RKO (cell line): ENCODE measurements around the gene PROKR2.

Experiments used
- DNase-seq: peaks from one replicate; pipeline ENCODE4 v3.0.0-alpha.2; 2016; ENCODE audit warnings: low spot score

PROKR2 gene

DNA sequence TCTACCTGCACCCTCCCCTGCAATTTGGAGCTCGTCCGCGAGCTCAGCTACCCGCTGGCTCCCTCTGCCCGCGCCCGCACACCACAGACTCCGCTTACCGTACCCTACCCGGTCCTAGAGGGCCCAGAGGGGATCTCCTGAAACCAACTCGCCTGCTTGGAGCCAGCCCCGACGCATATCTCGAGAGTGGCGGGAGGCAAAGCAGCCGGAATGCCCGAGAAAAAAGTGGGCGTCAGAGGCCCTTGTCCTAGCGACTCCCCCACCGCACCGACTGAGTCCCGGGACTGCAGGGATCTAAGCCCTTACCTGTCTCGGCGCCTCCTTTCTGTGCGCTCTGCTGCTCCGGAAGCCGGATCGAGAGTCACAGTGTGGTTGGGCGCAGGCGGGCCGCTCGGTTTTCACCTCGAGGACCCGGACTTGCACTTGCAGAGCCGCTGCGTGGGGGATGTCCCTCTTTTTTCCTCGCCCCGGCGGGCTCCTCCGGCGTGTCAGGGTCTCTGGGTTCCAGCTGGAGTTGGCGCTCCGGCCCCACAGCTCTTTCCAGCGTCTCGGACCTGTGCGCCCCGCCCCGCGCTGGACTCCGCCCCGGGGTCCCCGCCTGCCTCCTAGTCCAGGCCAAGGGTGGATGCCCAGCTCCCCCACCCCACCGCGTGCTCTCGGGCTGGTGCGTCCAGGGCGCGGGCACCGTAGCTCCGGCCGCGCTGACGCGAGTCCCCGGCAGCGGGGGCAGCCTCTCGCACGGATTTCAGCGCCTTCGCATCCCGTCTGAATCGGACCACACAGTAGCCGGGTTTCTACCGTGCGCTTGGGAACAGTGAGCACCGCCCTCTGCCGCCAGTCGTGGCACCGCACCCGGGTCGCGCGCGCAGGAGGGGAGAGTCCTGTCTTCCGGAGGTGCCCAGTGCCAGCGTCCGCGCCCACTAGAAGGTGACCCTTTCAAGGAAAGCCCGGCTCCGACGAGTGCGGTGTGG, at the start of gene PROKR2:
Gene PROKR2 (minus strand): TSS at position 767 of the 971 bp plus-strand sequence. CDS start 2,585 bp downstream, outside the sequence.
- DNase-seq = no peak

DNA sequence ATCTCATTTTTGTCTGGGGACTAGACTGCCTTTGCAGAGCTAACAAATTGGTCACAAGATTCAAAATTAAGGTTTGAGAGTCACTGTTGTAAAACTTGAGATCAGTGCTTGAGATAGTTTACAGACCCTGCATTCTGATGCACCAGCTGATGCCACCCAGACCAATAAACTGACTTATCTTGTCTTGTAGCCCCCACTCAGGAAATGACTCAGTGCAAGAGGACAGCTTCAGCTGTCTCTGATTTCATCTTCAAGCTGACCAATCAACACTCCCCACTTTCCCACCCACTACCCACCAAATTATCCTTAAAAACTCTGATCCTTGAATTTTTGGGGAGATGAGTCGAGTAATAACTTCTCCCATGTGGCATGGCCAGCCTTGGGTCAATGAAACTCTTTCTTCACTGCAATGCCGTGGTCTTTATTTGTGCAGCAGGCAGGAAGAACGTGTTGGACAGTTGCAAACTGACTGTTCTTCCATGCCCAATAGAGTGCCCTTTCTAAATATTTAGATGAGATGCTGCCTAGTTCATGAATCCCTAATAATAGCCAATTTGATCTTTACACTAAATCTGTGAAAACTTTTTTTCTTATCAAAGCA, 48.3 kb upstream of the PROKR2 start:
- DNase-seq = peak; percentile 15

DNA sequence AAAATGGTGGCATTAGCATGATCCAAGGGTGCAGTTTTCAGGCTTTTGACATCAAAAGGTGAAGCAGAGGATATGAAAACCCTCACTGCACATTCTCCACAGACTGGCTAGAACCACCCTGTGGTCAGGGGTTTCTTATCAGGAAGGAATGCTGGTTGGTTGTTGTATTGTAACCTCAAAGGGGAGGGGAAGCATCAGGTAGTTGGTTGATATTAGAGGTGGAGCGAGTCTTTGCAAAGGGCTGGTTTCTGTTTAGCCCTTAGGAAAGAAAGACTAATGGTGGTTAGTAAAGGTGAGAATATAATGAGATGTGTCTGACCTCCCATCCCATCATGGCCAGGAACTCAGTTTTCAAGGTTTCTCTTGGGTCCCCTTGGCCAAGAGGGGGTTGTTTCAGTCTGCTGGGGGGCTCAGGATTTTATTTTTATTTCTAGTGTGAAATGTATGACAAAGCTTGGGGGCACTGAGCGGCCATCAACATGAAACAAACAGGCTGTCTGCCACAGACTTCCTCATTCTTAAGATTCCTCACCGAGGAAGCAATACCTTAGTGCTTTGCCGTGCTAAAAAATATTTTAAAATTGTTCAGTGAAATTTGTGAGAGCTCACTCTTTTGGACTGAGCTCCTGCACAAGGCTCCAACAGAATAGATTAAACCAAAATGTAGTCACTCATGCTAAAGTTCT, 47.5 kb upstream of the PROKR2 start:
- no peak for DNase-seq

DNA sequence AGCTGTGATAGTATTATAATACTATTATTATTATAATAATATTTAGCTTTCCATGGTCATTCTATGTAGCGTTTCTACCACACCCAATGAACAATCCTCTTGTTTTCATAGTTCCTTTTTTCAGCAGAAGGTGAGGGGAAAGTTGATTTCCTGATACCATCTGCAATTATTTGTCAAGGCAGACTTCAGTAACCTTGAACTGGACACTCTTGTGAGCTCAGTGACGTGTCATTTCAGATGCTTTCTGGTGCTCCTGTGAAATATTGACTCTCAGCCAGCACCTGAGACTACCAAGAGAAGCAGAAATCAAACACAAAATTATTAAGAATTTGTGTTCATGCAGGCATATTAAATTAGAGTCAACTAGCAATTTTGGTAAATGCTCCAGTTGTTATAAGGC, 46.0 kb upstream of the PROKR2 start:
- DNase-seq = no peak

DNA sequence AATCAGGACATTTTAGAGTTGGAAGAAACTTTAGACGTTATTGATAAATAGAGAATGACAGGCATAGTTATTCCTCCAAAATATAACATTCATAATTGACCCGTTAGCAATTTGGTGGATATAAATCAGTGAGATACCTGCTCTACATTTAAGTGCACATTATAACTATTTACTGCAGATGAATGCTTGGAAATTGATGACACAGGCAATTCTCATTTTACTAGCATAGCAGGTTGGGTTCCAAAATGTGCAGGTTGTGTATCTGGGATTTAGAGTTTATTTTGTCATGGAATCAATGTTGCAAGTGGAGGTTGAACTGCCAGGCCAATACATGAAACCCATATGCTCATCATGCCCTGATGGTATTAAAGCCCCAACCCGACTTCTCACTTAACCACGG, 44.4 kb upstream of the PROKR2 start:
- DNase-seq = no peak

DNA sequence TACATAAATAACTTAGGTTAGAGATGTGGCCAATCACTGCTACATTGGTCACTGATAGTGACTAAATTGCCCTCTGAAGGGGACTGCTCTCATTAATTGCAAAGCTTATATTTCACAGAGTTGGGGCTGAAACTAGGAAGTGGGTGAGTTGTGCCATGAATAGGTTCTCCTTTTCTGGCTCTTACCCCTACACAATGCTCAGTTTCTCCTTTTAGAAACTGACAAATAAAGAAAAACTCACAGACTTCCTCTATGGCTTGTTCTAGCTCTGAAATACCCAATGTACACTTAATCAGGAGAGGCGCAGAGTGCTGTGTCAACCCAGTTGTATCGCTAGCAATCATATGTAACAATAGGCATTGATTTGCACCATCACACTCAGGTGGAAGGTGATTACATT, 41.2 kb upstream of the PROKR2 start:
- DNase-seq = no peak

DNA sequence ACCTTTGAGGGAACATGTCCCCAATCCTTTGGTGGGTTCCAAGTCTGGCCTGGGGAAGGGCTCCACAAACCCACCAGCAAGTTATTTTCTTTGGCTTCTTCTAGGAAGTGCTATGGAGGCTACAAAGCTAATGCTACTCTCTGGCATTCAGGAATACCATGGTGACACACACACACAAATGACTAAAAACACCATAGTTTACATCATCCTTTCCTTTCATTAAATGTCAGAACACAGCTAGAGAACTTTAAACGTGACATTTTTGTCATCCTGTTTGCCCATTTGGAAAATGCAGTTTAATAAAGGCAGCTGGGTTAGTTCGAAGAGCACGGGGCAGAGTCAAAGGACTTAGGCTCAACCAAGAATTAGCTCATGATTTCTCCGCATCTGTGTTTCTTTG, 40.2 kb upstream of the PROKR2 start:
- peak; percentile 14 for DNase-seq

DNA sequence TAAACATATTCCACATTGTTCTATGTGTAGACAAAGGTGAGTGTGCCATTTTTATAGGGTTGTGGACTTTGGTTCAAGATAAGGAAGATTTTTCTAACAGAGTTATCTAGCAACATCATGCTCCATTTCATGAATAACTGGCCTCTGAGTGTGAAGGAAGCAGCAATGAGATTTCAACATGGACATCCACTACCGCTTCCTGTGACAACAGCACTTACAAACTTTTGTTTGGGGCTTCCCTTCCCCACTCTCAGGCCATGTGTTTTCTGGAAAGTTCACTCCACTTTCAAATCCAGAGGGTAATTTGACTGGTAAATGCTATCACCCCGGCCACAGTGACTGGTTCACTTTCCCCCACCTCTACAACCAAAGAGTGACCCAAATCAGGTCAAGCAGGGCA, 38.1 kb upstream of the PROKR2 start:
- DNase-seq = no peak

DNA sequence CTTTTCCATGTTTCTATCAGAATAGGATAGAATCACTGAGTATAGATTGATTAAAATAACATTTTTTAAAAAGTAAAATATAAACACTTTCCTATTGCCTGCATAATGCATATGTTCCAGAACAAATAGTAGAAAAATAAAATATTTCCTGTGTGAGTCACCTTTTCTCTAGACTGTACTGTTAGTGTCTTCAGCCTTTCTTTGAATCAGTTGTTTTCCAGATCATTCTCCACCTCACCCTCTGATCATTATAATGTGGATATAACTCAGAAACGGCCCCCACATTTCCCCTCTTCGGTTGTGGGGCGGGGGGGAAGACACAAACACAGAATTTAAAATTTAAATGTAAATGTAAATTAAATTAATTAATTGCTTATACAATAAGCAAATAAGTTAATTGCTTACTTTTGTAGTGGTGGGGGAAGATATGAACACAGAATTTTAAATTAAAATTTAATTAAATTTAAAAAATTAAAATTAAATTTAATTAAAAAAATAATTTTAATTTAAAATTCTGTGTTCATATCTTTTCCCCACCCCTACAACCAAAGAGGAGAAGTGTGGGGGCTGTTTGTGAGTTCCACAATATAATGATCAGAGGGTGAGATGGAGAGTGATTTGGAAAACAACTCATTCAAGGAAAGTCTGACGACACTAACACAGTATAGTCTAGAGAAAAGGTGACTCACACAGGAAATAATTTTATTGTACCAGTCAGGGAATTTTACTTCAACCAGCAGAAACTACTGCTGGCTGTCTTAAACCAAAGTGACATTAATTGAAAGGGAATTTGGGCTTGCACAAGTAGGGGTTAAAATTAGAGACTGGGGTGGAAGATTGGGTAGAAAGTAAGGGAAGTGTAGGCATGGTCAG, 37.1 kb upstream of the PROKR2 start:
- DNase-seq = peak; percentile 87

DNA sequence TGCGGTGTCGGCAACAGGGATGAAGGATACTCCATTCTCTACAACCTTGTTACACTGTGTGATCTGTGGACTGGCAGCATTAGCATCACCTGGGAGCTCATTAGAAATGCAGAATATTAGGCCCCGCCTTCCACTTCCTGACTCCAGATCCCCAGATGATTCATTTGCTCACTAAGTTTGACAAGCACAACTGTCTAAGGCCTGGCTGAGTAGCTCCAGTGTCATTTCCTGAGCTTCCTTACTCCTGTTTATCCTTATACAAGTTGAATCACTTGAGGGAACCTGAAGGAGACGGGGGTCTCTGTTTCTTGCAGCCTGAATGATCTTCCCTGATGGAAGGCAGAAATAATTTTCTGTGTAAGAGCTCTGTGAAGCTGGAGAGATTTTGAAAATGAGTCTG, 32.7 kb upstream of the PROKR2 start:
- peak; percentile 52 for DNase-seq

DNA sequence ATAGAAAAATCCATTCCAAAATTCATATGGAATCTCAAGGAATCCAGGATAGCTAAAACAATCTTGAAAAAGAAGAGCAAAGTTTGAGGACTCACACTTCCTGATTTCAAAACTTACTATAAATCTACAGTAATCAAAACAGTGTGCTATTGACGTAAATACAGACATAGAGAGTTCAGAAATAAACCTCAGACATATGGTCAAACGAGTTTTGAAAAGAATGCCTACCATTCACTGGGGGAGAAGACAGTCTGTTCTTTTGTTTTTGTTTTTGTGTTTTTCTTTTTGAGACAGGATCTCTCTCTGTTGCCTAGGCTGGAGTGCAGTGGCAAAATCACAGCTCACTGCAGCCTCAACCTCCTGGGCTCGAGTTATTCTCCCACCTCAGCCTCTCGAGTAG, 25.3 kb upstream of the PROKR2 start:
- no peak for DNase-seq

DNA sequence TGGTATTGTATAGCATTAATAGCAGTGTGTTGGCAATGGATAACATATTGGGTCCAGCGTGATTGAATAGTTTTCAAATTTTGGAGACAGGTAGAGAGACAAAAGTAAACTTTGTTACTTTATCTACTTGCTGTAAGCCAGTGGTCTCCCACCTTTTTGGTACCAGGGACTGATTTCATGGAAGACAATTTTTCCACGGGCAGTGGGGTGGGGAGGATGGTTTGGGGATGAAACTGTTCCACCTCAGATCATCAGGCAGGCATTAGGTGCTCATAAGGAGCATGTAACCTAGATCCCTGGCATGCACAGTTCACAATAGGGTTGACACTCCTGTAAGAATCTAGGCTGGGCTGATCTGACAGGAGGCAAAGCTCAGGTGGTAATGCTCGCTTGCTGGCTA, 14.6 kb upstream of the PROKR2 start:
- no peak for DNase-seq

DNA sequence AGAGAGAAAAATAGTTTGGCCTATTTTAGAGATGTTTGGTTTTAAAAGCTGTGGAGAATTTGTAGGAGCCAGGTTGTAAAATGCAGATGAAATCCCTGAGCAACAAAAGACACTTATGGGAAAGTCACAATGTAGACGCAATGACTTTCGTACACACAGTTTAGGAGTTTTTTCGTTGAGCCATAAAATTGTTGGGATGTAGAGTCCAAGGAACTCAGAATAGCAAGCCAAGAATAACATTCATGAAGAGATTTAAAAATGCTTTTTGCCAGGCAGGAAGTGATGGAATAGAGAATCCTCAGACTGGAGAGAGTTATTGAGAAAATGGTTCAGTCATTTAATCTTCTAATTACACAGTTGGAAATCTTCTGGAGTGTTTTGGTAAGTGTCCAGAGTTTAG, 11.5 kb upstream of the PROKR2 start:
- DNase-seq = no peak

DNA sequence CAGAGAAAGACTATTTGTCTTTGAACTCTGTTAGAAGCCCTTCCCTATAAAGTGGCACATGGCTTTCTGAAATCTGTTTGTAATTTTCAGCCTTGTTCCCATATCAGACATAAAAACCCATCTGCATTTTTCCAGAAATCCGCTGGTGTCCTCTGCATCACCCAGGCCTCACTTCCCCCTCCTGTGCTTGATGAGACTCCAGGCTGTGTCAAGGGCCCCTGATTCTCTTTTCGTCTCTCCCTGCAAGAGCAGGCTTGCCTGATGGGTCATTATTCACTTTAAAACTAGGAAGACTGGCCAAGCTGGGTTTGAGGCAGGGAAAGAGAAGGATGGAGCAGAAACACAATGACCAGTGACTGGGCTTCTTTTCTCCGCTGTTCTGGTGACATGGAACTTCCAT, 10.6 kb upstream of the PROKR2 start:
- no peak for DNase-seq

DNA sequence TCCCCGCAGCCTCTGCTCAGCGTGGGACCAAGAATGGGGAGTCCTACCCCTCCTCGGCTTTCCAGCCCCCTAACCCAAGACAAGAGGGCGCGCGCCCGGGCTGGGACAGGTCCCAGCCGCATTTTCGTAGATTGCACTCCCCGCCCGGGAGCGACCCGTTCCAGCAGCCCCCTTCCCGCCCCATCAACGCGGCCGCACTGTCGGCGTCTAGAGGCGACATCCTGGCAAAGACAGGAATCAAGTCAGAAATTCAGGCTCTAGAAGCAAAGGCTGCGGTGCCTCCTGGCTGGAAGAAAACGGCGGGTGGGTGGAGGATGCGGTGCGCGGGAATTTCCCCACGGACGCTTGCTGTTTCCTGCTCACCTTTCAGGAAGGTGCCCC, 957 bp downstream of the PROKR2 start:
- no peak for DNase-seq

DNA sequence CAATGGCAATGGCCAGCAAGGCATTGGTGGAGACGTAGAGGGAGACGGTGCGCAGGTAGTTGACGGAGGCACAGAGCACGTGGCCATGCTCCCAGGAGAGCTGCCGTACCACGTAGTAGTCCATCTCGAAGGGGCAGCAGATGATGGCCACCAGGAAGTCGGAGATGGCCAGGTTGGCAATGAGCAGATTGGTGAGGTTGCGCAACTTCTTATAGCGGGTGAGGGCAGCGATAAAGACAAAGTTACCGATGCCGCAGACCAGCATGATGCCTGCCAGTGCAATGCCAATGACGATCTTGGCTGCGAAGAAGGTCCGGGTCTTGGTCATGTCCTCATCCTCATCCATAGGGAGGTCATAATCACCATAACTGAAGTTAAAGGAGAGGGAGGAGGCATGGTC, 2.8 kb downstream of the PROKR2 start:
- DNase-seq = no peak

DNA sequence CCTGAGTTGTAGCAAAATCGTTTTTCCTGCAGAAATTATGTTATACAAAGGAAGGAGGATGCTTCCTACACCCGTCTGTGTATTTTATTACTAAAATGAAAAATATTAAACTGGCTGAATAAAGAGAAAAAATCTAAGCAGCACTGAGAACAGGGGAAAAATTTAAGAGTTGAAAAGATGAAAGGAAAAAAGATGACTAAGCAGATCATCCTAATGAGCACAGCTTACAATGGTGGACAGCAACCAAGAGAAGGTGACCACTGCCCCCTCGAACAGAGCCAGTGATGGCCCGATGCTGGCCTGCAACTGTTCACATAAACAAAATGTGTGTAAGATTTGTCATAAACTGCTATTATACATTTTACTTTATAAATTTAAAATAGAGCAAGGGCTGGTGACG, 4.2 kb downstream of the PROKR2 start:
- no peak for DNase-seq

DNA sequence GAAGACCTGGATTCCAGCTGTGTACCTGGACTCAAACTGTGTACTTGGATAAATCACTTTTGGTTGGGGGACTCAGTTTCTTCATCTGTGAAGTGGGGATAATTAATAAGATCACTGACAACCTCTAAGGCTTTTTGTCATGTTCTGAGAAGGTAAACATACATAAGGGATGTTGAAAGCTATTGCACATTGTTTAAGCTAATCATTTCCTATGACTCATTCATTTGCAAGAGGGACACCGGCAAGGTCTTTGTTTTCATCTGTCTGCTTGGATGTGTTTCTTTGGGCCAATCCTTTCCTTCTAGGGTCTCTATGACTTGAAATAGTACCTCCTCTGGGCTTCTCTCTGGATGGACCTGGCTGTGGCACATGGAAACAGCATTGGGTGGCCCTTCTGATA, 6.8 kb downstream of the PROKR2 start:
- DNase-seq = no peak

DNA sequence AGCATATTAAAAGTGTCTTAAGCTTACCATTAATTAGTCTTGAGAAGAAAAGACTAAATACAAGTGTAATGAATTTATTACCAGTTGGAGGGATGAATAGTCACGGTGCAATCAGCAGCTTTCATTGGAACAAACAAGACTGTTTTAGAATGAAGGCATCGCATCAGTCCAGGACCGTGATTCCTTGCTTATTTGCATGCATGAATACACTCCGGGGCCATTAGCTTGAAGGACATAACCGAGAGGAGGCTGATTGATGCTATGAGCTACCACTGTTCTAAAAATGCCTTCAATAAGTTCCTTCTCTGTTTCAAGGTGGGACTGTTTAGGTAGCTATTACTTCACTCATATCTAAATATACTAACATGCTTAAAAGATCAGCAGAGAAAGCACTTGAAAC, 17.9 kb downstream of the PROKR2 start:
- no peak for DNase-seq

DNA sequence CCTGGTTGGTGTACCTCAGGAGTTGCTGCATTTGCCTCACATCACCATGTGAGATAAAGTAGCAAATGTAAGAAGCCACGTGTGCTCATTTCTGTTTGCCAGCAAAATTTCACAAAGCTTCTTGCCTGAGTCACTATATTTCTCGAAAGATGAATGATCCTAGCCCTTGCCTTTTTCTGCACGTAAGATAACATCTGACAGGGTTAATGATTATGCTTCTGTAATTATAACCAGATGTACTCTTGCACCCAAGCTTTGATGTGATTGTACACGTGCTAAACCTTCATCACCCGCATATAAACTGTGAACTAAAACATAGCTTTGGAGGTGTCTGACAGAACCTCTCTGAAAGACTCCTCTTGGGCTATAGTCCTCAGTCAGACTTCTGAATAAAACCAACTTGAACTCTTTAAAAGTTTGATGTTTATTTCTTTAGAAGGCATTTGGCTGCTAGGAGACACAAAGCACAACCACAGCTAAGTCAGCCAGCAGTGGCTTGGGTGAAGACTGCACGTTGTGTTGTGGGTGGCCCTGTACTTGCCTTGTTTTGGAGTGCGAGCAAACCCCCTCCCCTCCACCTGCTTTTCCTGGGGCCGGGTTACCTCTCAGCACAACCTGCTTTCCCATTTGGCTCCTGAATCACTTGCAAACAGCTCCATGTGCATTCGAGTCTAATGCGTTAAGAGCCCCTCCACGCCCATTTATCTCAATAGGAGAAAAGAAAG, 19.3 kb downstream of the PROKR2 start:
- no peak for DNase-seq

DNA sequence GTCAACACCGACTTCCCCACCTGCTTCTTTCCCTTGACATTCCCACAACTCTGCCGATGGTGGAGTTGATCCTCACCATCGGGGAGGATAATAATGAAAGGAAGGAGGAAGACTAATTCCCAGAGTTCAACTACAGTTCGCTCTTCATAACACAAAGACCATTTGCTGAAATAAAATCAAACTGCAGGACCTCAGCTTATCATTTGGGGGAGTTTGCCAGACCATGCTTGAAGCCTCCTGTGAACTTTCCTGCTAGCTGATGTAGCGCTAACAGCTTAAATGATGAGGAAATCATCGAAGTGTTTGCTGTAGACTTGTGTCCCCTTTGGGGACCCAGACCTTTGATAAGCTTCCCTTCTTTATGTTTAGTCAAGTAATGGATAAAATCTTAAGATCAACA, 26.2 kb downstream of the PROKR2 start:
- no peak for DNase-seq
